Dedifferentiated amniotic fluid mesenchymal stem cell (primary cell): ENCODE measurements around the gene WBP2.
A peak's percentile ranks its signal among the peaks of the same experiment; 100 is the strongest.
"Not testable (repeated sequence)": the region's sequence is repeated elsewhere in the genome, so short reads cannot be mapped to it uniquely, and the experiment has no call there.

ENCODE experiments used
- DNase-seq: peaks from one replicate; pipeline ENCODE4 v3.0.0-alpha.2; 2016; ENCODE audit errors: extremely low spot score

Gene WBP2

GRCh38 chr17:75865404-75866188, 10.5 kb upstream of the WBP2 start:
- not testable (repeated sequence) for DNase-seq

- not testable (repeated sequence) for DNase-seq
These were observed 9.8 kb upstream of the WBP2 start for GRCh38 chr17:75864887-75865286.

- peak; percentile 44 for DNase-seq
These were observed 9.3 kb upstream of the WBP2 start for GRCh38 chr17:75864448-75864871.

GRCh38 chr17:75861927-75862317, 6.8 kb upstream of the WBP2 start:
- no peak for DNase-seq

- DNase-seq: not testable (repeated sequence)
These were observed 4.2 kb upstream of the WBP2 start for GRCh38 chr17:75859358-75859757.

- no peak for DNase-seq
These were observed 1.1 kb upstream of the WBP2 start for GRCh38 chr17:75856062-75856756.

- DNase-seq: no peak
These were observed 240 bp downstream of the WBP2 start for GRCh38 chr17:75854881-75855309.

- no peak for DNase-seq
These were observed 910 bp downstream of the WBP2 start for GRCh38 chr17:75854101-75854748.

GRCh38 chr17:75853433-75853832, 1.7 kb downstream of the WBP2 start:
- DNase-seq: no peak

GRCh38 chr17:75851693-75851991, 3.5 kb downstream of the WBP2 start:
- not testable (repeated sequence) for DNase-seq

GRCh38 chr17:75850928-75851692, 4.0 kb downstream of the WBP2 start:
- DNase-seq: no peak

GRCh38 chr17:75849724-75850123, 5.4 kb downstream of the WBP2 start:
- no peak for DNase-seq

- DNase-seq: no peak
These were observed 5.9 kb downstream of the WBP2 start for GRCh38 chr17:75849279-75849646.

GRCh38 chr17:75848523-75849278, 6.4 kb downstream of the WBP2 start:
- DNase-seq: no peak

- DNase-seq: no peak
These were observed 7.3 kb downstream of the WBP2 start for GRCh38 chr17:75847614-75848522.

GRCh38 chr17:75846692-75847613, 8.2 kb downstream of the WBP2 start:
- no peak for DNase-seq

- no peak for DNase-seq
These were observed 9.0 kb downstream of the WBP2 start for GRCh38 chr17:75845933-75846691.

GRCh38 chr17:75845058-75845711, 9.9 kb downstream of the WBP2 start:
- peak; percentile 17 for DNase-seq
